Heart left ventricle (tissue), 16 donors: ENCODE results near the gene SRRM5. TPM values are rescaled to one million over a fixed set of nuclear protein-coding genes. Genes with fewer than 3 reads are reported as not detected.

Experiments used
- ATAC-seq, 4 donors: fragments of 200-7000 bp; cut with Tn5 transposase; one replicate each; pipeline ENCODE4 v1.9.1; 2020 to 2022; ENCODE audit warnings: moderate library complexity in 4 of 4, mild to moderate bottlenecking in 3 of 4, moderate number of reproducible peaks in 1 of 4
- DNase-seq, 5 donors: peaks; one replicate each; pipeline ENCODE4 v3.0.0-alpha.2; 2020
- H3K27ac ChIP-seq, 12 donors: fragments of 200-600 bp; sonication (generic) in 4 of 12; one replicate each; pipeline versions ENCODE4 v1.5.0 to v1.8.0; 2016 to 2022; ENCODE audit warnings: mild to moderate bottlenecking in 2 of 12
- H3K27me3 ChIP-seq, 9 donors: fragments of 200-600 bp; sonication (generic) in 2 of 9; one replicate each; pipeline versions ENCODE4 v1.5.1 to v1.8.0; 2016 to 2022; ENCODE audit warnings: mild to moderate bottlenecking in 3 of 9
- H3K36me3 ChIP-seq, 9 donors: fragments of 200-600 bp; sonication (generic) in 2 of 9; one replicate each; pipeline versions ENCODE4 v1.5.0 to v1.8.0; 2018 to 2022; ENCODE audit warnings: mild to moderate bottlenecking in 2 of 9
- H3K4me1 ChIP-seq, 12 donors: fragments of 200-600 bp; sonication (generic) in 4 of 12; one replicate each; pipeline versions ENCODE4 v1.5.0 to v1.8.0; 2016 to 2022; ENCODE audit warnings: mild to moderate bottlenecking in 3 of 12
- H3K4me3 ChIP-seq, 12 donors: fragments of 200-600 bp; sonication (generic) in 4 of 12; one replicate each; pipeline versions ENCODE4 v1.5.0 to v1.8.0; 2017 to 2022; ENCODE audit warnings: mild to moderate bottlenecking in 9 of 12, moderate library complexity in 4 of 12
- H3K9me3 ChIP-seq, 12 donors: fragments of 200-600 bp; sonication (generic) in 4 of 12; one replicate each; pipeline versions ENCODE4 v1.5.0 to v1.8.0; 2016 to 2022; ENCODE audit warnings: mild to moderate bottlenecking in 1 of 12
- CTCF ChIP-seq, 12 donors: fragments of 200-600 bp; sonication (generic) in 4 of 12; IDR thresholded peaks; one replicate each; pipeline versions ENCODE4 v1.5.0 to v1.8.0; 2018 to 2022; ENCODE audit warnings: antibody characterized with exemption in 12 of 12, mild to moderate bottlenecking in 5 of 12
- POLR2A ChIP-seq, 2 donors: fragments of 450-650 bp; IDR thresholded peaks; one replicate each; pipeline ENCODE4 v1.6.1; 2017; ENCODE audit warnings: antibody characterized with exemption in 2 of 2, mild to moderate bottlenecking in 2 of 2, moderate library complexity in 2 of 2
- WGBS, 4 donors: extraction: QIAGEN DNeasy Blood & Tissue Kit in 2 of 4; methylation state at CpG; one replicate each; pipeline versions ENCODE4 v1.1.5 to v1.1.7; 2013 to 2018; 5-methylcytosine and 5-hydroxymethylcytosine counted together
- intact Hi-C, 10 donors: fragments of 100-400 bp; cut with DNase I; formaldehyde crosslinking; loops; one replicate each; pipeline versions ENCODE4 v1.11.1 to v1.14.2; 2022
- polyA plus RNA-seq, 2 donors: library from polyadenylated mRNA; stranded (reverse); fragments of 200-250 nt; gene quantifications; one replicate each; pipeline ENCODE4 v1.2.3, GENCODE V29; 2013
- total RNA-seq, 9 donors: library from RNA; depleted of rRNA in 2 of 9; stranded (reverse); fragments of >200 nt in 2 of 9; fragmentation: NEBNext Ultra II Directional in 3 of 9; extraction: Animal tissue kit (Norgen Biotek cat#: 25700) in 3 of 9; gene quantifications; one replicate each; pipeline versions ENCODE4 v1.1.0 to v1.2.4, GENCODE V29; 2016 to 2023
- donor health status: ischemic (EF 13 %, LVEDD 7.1; RV severe dilation, severe dysfunction).
- donor health status: healthy with polysubstance abuse.
- donor health status: DM: no; HTN: yes; CAD: no.
- donor health status: DM: no; HTN: no; CAD: no.
- donor health status: ischemic (EF 25% LVEDD 6.9; RV normal size, moderate dysfunction).
- donor health status: ischemic (EF 25% LVEDD 5.7; RV mildly dilated, moderate dysfunction).
- donor health status: healthy.
- donor health status: DM: yes; HTN: yes; CAD: no.
- donor health status: ischemic (EF 35%, LVEDD 5.7; RV mildly dilated, moderate dysfunction).
- donor health status: nonischemic (EF 11% LVEDD 7.7; RV severe dilation, severe dysfunction).
- donor health status: DM: yes; HTN: yes; CAD: no.
- donor health status: PGD.
- donor health status: ischemic (EF 29% LVEDD 5.4; RV normal size, mild dysfunction).
- donor health status: nonischemic (EF 23%, LVEDD 6.1; RV moderate dilation, normal function).

SRRM5 gene
- total and polyA plus RNA-seq, 11 donors, result 0.07 to 0.80 (median 0.16) TPM; not detected in 2

- intact Hi-C loops, result loop anchor here in 6 of 10 donors (5.0 to 10.0 kb wide), 4 partner anchors 62 to 212 kb away; partner anchors contain the start of genes IRGQ (in 1 of the 6) and ZNF576 (in 1 of the 6)
- TF ChIP-seq CTCF (IDR thresholded peaks at IDR 0.05), result no peak
- TF ChIP-seq POLR2A (IDR thresholded peaks at IDR 0.05), result no peak
- Histone ChIP-seq H3K4me1 (peaks cover 0 to 4% (median 0%) of the 10 kb centered on the region in 12 donors), H3K27ac (no peak overlapping the region), H3K9me3 (peaks cover 0 to 9% (median 2%) of the 10 kb centered on the region in 12 donors), H3K4me3 (no peak overlapping the region), H3K27me3 (no peaks in the 10 kb centered on the region), H3K36me3 (peaks cover 0 to 98% (median 30%) of the 10 kb centered on the region in 9 donors)
- 84 to 91% (median 90%) methylated on average over 6 of the region's 6 CpGs for WGBS, 4 donors
- ATAC-seq, result no peak
- DNase-seq, result no peak
Observed at GRCh38 chr19:43656436-43656835, 44.5 kb downstream of the SRRM5 start.

- intact Hi-C loops, result loop anchor here in 6 of 10 donors (5.0 to 10.0 kb wide), 4 partner anchors 63 to 213 kb away; partner anchors contain the start of genes IRGQ (in 1 of the 6) and ZNF576 (in 1 of the 6)
- WGBS, 4 donors, result 91 to 97% (median 92%) methylated on average over 2 of the region's 2 CpGs
- H3K36me3 ChIP-seq, result peaks cover 0 to 95% (median 29%) of the 10 kb centered on the region in 9 donors
- H3K4me3 ChIP-seq, result no peak overlapping the region
- H3K9me3 ChIP-seq, result peaks cover 0 to 9% (median 2%) of the 10 kb centered on the region in 12 donors
- H3K4me1 ChIP-seq, result no peaks in the 10 kb centered on the region
- TF ChIP-seq POLR2A (IDR thresholded peaks at IDR 0.05) (no peak), CTCF (IDR thresholded peaks at IDR 0.05) (no peak)
- ATAC-seq (no peak), DNase-seq (no peak)
- no peaks in the 10 kb centered on the region for H3K27me3 ChIP-seq
- H3K27ac ChIP-seq, result no peak overlapping the region
Observed at GRCh38 chr19:43658001-43658400, 46.1 kb downstream of the SRRM5 start.

GRCh38 chr19:43658494-43658893 lies 46.6 kb downstream of the SRRM5 start:
- TF ChIP-seq POLR2A (IDR thresholded peaks at IDR 0.05) (no peak), CTCF (IDR thresholded peaks at IDR 0.05) (no peak)
- H3K27ac ChIP-seq, result no peak overlapping the region
- H3K4me1 ChIP-seq, result peaks cover 0 to 3% (median 0%) of the 10 kb centered on the region in 12 donors
- peaks cover 0 to 9% (median 2%) of the 10 kb centered on the region in 12 donors for H3K9me3 ChIP-seq
- H3K36me3 ChIP-seq, result peaks cover 0 to 90% (median 27%) of the 10 kb centered on the region in 9 donors
- ATAC-seq, result no peak
- 95 to 98% (median 97%) methylated on average over 8 of the region's 8 CpGs for WGBS, 4 donors
- no peak overlapping the region for H3K4me3 ChIP-seq
- no peaks in the 10 kb centered on the region for H3K27me3 ChIP-seq
- intact Hi-C loops, result loop anchor here in 6 of 10 donors (5.0 to 10.0 kb wide), 4 partner anchors 64 to 214 kb away; partner anchors contain the start of genes IRGQ (in 1 of the 6) and ZNF576 (in 1 of the 6)
- DNase-seq, result no peak

DNA sequence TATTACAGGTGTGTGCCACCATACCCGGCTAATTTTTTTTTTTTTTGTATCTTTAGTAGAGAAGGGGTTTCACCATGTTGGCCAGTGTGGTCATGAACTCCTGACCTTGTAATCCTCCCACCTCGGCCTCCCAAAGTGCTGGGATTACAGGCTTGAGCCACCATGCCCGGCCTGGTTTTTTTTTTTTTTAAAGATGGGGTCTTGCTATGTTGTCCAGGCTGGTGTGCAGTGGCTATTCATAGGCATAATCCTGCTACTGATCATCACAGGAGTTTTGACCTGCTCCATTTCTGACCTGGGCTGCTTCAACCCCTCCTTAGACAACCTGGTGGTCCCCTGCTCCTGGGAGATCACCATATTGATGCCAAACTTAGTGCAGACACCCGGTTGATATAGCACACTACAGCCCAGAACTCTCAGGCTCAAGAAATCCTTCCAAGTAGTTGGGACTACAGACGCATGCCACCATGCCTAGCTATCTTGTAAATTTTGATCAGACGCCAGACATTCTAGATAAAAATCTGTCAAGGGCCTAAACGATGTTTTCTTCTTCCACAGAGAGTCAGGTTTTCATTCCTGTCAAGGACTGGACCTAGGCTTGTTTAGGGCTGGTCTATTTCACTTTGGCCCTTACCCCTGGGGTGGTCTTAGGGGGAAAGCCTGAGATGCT lies 48.5 kb downstream of the SRRM5 start:
- H3K4me1 ChIP-seq, result peaks cover 0 to 22% (median 0%) of the 10 kb centered on the region in 12 donors
- H3K27ac ChIP-seq, result no peak overlapping the region
- WGBS, 4 donors, result 86 to 89% (median 86%) methylated on average over 7 of the region's 7 CpGs
- peaks cover 0 to 9% (median 2%) of the 10 kb centered on the region in 12 donors for H3K9me3 ChIP-seq
- DNase-seq (no peak), ATAC-seq (no peak)
- no peak for TF ChIP-seq POLR2A (IDR thresholded peaks at IDR 0.05)
- no peak for TF ChIP-seq CTCF (IDR thresholded peaks at IDR 0.05)
- intact Hi-C loops, result loop anchor here in 2 of 10 donors (10.0 kb wide), 1 partner anchor 126 kb away; the partner anchor contains the start of gene ZNF575 (in 2 of the 2)
- H3K36me3 ChIP-seq, result peaks cover 0 to 84% (median 15%) of the 10 kb centered on the region in 9 donors
- no peak overlapping the region for H3K4me3 ChIP-seq
- H3K27me3 ChIP-seq, result no peaks in the 10 kb centered on the region
